GM13976 (cell line): ENCODE measurements around the gene PGM1.

Experiments used
- DNase-seq: peaks from one replicate; pipeline ENCODE4 v3.0.0; 2012; ENCODE audit warnings: low spot score
- in situ Hi-C: fragments of 300-500 bp; cut with MboI; formaldehyde crosslinking; loops from one replicate; pipeline ENCODE4 v1.12.0; 2022; ENCODE audit warnings: low sequenced_read_pairs, mixed read lengths, inconsistent platforms; ENCODE audit not compliant: unreplicated experiment
- TF ChIP-seq, protein P1 (sequence below): IDR thresholded peaks from 2 replicates; pipeline ENCODE4 v1.5.1; 2012; ENCODE audit warnings: borderline replicate concordance, mild to moderate bottlenecking; ENCODE audit not compliant: insufficient read depth; ENCODE audit errors: extremely low read depth, missing control alignments, control extremely low read depth

PGM1 gene

DNA sequence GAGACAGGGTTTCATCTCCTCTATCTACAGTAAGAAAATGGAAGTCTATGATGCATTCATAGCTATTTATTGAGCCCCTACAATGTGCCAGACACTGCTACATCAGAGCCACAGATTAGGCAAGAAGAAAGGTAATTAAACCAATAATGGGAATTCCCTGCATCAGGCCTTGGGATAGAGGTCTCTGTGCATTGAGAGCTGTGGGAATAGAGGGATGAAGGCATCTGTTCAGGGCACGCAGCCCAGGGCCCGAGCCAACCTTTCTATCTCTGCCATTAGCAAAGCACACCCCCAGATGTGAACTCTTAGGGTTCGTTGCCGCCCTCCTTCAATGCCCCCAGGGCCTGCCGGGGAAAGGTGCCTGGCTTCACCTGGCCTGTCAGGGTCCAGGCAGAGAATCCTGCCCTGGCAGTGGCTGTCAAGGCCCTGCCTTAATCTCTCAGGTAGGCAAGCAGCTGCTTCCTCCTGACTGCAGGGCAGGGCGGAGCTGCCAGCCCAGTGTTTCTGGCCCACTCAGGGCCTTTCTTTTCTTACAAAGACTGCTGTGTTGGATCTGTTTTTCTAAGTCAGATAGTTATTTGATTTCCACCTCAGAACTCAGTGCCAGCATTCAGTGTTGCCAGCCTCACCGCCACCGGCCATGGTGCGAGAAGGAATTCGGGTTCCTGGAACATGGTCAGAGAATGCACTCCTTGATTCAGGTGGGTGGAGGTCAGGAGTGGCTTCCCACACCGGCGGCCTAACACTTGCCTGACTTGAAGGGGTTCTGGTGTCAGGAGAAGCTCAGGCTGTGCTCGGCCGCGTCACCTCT is 76.1 kb downstream of the PGM1 start:
- TF ChIP-seq, protein P1, sequence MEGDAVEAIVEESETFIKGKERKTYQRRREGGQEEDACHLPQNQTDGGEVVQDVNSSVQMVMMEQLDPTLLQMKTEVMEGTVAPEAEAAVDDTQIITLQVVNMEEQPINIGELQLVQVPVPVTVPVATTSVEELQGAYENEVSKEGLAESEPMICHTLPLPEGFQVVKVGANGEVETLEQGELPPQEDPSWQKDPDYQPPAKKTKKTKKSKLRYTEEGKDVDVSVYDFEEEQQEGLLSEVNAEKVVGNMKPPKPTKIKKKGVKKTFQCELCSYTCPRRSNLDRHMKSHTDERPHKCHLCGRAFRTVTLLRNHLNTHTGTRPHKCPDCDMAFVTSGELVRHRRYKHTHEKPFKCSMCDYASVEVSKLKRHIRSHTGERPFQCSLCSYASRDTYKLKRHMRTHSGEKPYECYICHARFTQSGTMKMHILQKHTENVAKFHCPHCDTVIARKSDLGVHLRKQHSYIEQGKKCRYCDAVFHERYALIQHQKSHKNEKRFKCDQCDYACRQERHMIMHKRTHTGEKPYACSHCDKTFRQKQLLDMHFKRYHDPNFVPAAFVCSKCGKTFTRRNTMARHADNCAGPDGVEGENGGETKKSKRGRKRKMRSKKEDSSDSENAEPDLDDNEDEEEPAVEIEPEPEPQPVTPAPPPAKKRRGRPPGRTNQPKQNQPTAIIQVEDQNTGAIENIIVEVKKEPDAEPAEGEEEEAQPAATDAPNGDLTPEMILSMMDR: no peak
- no peak for DNase-seq
- in situ Hi-C loops: no loop called here

DNA sequence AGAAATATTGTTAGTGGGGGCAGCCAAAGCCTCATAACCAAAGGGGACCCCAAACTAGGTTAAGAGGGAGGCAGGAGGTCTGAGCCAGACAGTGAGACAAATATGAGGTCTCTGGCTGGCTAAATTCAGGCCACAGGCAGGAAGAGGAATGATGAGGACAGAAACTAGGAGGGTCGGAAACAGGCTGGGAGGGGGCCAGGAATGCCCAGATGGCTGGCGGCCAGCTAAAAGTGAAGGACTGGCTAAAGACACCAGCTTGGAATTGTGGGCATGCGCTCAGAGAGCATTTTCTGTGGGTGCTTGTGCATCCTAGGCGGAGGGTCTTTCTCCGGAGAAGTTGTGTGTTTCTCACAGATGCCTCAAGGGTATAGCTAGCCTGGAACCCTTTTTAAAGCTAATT is 77.0 kb downstream of the PGM1 start:
- TF ChIP-seq, protein P1: no peak
- in situ Hi-C loops: no loop called here
- DNase-seq: no peak

DNA sequence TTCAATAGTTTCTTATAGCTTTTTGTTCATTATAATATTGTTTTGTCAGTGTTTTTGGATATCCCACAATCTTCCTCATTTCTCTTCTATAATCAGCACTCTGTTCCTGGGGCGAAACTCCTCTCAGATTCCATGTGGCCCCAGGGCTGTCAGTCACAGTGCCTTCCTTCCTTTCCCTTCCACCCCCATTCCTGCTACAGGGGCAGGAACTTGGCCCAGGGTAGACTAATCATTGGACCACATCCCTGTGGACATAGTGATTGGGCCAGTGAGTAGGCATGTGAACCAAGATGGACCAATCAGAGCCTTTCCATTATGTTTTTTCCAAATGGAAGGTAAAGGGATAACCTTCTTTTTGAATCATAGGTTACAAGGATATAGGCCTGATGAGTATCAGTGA is 78.3 kb downstream of the PGM1 start:
- in situ Hi-C loops: no loop called here
- TF ChIP-seq, protein P1: no peak
- no peak for DNase-seq

DNA sequence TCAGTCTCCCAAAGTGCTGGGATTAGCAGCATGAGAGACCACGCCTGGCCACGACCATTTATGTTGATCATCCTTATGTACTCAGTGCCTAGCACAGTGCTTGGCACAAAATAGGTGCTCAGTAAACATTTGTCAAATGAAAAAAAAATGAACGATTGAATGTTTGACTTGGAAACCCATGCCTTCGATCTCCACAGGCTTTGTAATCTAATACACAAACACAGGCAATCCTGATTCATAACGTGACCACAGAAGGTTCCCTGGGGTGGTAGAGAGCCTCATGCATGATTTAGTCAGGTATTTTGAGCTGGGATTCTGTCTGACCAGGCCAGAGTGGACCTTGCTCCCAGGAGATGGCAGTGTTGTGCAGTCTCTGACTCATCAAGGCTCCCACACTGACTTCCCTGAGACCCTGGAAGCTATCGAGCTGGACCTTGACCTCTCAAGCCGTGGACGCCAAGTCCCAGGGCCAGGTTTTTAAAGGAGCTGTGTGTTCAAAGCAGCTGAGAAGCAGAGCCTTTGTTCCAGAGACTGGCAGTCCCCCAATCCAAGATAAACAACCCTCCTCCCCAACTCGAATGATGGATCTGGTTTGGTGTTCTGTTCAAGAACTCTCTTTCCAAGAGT is 81.1 kb downstream of the PGM1 start:
- TF ChIP-seq, protein P1: peak; percentile 26
- peak; percentile 51 for DNase-seq
- in situ Hi-C loops: no loop called here

DNA sequence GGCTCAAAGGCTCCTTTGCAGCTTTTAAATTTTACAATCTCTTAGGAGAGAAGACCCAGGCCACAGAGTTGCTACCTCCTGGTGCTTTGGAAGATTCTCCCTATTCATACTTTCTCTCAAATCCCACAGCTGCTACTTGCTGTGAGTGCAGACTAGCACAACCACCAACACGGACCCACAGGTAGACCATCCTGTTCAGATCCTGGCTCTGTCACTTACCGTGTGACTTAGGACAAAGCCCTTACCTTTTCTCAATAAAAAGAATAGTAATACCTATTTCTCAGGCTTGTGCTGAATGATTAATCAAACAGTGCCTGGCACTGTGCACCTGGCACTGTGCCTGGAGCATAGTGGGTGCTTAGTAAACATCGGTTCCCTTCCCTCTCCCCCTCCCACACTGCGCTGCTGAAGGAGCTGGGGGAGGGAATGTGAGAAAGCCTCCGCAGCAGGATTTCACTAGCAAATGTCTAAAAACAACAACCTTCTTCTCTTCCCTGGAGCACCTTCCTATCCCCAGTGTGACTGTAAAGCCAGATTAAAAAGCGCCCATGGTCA is 81.7 kb downstream of the PGM1 start:
- no peak for DNase-seq
- TF ChIP-seq, protein P1: no peak
- in situ Hi-C loops: loop anchor here (25.0 kb wide), 1 partner anchor 562 kb away; no protein-coding TSS in a partner anchor

DNA sequence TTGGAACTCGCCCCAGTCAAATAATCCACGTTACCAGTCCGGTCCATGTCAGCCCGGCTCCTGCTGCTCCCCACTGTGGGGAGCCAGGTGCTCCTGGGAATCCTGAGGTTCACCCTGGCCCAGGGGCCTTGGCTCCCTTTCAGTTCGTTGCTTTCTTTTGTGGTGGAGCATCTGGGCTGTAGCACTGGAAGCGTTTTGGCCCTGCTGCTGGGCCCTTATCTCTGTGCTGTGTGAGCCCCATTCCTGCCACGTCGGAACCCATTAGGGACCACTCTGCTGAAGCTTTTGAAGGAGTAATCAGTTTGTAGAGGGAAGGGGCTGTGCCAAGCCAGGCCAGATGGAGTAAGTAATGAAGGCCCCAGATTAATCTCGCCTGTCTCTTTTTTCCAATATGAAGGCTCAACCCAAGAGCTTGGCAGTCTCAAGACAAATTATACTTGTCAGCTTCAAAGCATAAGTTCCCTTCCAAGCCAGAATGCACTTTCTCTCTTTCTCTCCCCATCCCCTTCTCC is 82.3 kb downstream of the PGM1 start:
- DNase-seq: no peak
- TF ChIP-seq, protein P1: no peak
- in situ Hi-C loops: loop anchor here (25.0 kb wide), 1 partner anchor 562 kb away; no protein-coding TSS in a partner anchor
